Panc1 (cell line): ENCODE data around the gene GLT1D1.

Experiments used
- CTCF ChIP-seq: fragments of 450-650 bp; IDR thresholded peaks from 2 replicates; pipeline ENCODE4 v1.5.1; 2017; ENCODE audit warnings: mild to moderate bottlenecking
- POLR2AphosphoS5 ChIP-seq: IDR thresholded peaks from 2 replicates; pipeline ENCODE4 v1.6.1; 2012; ENCODE audit warnings: mild to moderate bottlenecking, low read depth, low read length, moderate library complexity
- TCF7L2 ChIP-seq: IDR thresholded peaks from 2 replicates; pipeline ENCODE4 v1.6.1; 2011; ENCODE audit warnings: mild to moderate bottlenecking, low read depth, low read length, inconsistent platforms

- TF ChIP-seq CTCF = no peak
- TF ChIP-seq POLR2AphosphoS5 = no peak
- TF ChIP-seq TCF7L2 = no peak
These were observed 4.0 kb downstream of the GLT1D1 start for GRCh38 chr12:128857133-128857763.
